MCF 10A (cell line): ENCODE measurements around the gene GDF3. TPM values are rescaled to one million over a fixed set of nuclear protein-coding genes. Genes with fewer than 3 reads are reported as not detected.

ENCODE experiments used
- BruUV-seq: library from RNA; stranded (reverse); fragments of 400-500 nt; replicated peaks from 2 replicates; lab custom pipeline; 2021; lab: Mats Ljungman, UMichigan
- CTCF ChIA-PET: fragments of 300-600 bp; sonication (Branson Sonifier 250); formaldehyde crosslinking; extraction: SDS; loops from one replicate; lab custom pipeline; 2021; ENCODE audit warnings: antibody characterized with exemption, inconsistent platforms; lab: Yijun Ruan, JAX
- POLR2A ChIA-PET: fragments of 300-600, 350-650 bp; sonication (Branson Sonifier 250); formaldehyde crosslinking; extraction: SDS; loops from one replicate; lab custom pipeline; 2020; ENCODE audit warnings: antibody characterized with exemption, inconsistent platforms; lab: Yijun Ruan, JAX
- DNase-seq: peaks from one replicate; pipeline ENCODE4 v3.0.0-alpha.2; 2018; ENCODE audit not compliant: unreplicated experiment
- H3K27ac Mint-ChIP-seq: one replicate; pipeline ENCODE4 v1.8.0; 2022; ENCODE audit warnings: mild to moderate bottlenecking, low read depth, mixed read lengths; ENCODE audit not compliant: unreplicated experiment
- H3K27me3 Mint-ChIP-seq: one replicate; pipeline ENCODE4 v1.8.0; 2022; ENCODE audit warnings: mixed read lengths; ENCODE audit not compliant: insufficient read depth, unreplicated experiment
- H3K36me3 Mint-ChIP-seq: one replicate; pipeline ENCODE4 v1.8.0; 2022; ENCODE audit warnings: mild to moderate bottlenecking, moderate library complexity, mixed read lengths; ENCODE audit not compliant: insufficient read depth, unreplicated experiment
- H3K4me1 Mint-ChIP-seq: one replicate; pipeline ENCODE4 v1.8.0; 2022; ENCODE audit warnings: mixed read lengths; ENCODE audit not compliant: insufficient read depth, unreplicated experiment
- H3K4me3 Mint-ChIP-seq: one replicate; pipeline ENCODE4 v1.8.0; 2022; ENCODE audit warnings: mild to moderate bottlenecking, moderate library complexity, mixed read lengths; ENCODE audit not compliant: unreplicated experiment
- H3K9me3 Mint-ChIP-seq: one replicate; pipeline ENCODE4 v1.8.0; 2022; ENCODE audit warnings: mixed read lengths; ENCODE audit not compliant: unreplicated experiment
- CTCF ChIP-seq: fragments of 200-600 bp; IDR thresholded peaks from one replicate; pipeline ENCODE4 v1.8.0; 2022; ENCODE audit warnings: antibody characterized with exemption, mild to moderate bottlenecking; ENCODE audit not compliant: unreplicated experiment
- intact Hi-C: fragments of 100-400 bp; cut with micrococcal nuclease; formaldehyde crosslinking; loops from 2 replicates; pipeline ENCODE4 v1.14.1; 2022
- total RNA-seq: library from RNA; stranded (reverse); gene quantifications from 2 replicates; pipeline ENCODE4 v1.2.3, GENCODE V29; 2022

Gene GDF3
- total RNA-seq, 1 experiment from 2014 or later: not detected

- no peaks in the 10 kb centered on the region for H3K9me3 Mint-ChIP-seq
- no peak for TF ChIP-seq CTCF
- H3K4me1 Mint-ChIP-seq: no peaks in the 10 kb centered on the region
- H3K27me3 Mint-ChIP-seq: peaks cover 6% of the 10 kb centered on the region
- ChIA-PET POLR2A (no interaction called here), CTCF (interaction anchor here (1.0 kb wide), 1 partner anchor 92 kb away, joined by 3 read pairs; no protein-coding TSS in a partner anchor)
- no peak overlapping the region for H3K27ac Mint-ChIP-seq
- no peak for DNase-seq
- BruUV-seq: no TSS peak
- peaks cover 6% of the 10 kb centered on the region for H3K36me3 Mint-ChIP-seq
- intact Hi-C loops: no loop called here
- H3K4me3 Mint-ChIP-seq: no peak overlapping the region
Measured at GRCh38 chr12:7712841-7713442, 17.4 kb upstream of the GDF3 start.

- H3K27ac Mint-ChIP-seq: no peak within 1 kb of the TSS
- no peaks in the 10 kb centered on the region for H3K9me3 Mint-ChIP-seq
- H3K4me1 Mint-ChIP-seq: no peaks in the 10 kb centered on the region
- no TSS peak for BruUV-seq
- peaks cover 6% of the 10 kb centered on the region for H3K36me3 Mint-ChIP-seq
- no peak for TF ChIP-seq CTCF
- no peak within 1 kb of the TSS for H3K4me3 Mint-ChIP-seq
- ChIA-PET CTCF (interaction anchor here (0.6 to 1.3 kb wide), 2 partner anchors 96 to 335 kb away, joined by 4 to 8 read pairs; no protein-coding TSS in a partner anchor), POLR2A (no interaction called here)
- intact Hi-C loops: no loop called here
- H3K27me3 Mint-ChIP-seq: no peaks in the 10 kb centered on the region
- no peak for DNase-seq
Measured at GRCh38 chr12:7711133-7711532, 15.6 kb upstream of the GDF3 start, which contains the start of gene DPPA3. Gene DPPA3, plus strand, starts transcription at chr12:7711433. Its CDS starts 138 bp downstream, at chr12:7711571.

GRCh38 chr12:7709969-7710675, 14.5 kb upstream of the GDF3 start:
- CTCF ChIA-PET: interaction anchor here (0.7 to 1.3 kb wide), 2 partner anchors 15 to 97 kb away, joined by 6 to 8 read pairs; no protein-coding TSS in a partner anchor
- no peak overlapping the region for H3K4me3 Mint-ChIP-seq
- no peaks in the 10 kb centered on the region for H3K27me3 Mint-ChIP-seq
- H3K4me1 Mint-ChIP-seq: no peaks in the 10 kb centered on the region
- DNase-seq: no peak
- no peak overlapping the region for H3K27ac Mint-ChIP-seq
- intact Hi-C loops: no loop called here
- POLR2A ChIA-PET: no interaction called here
- no peaks in the 10 kb centered on the region for H3K9me3 Mint-ChIP-seq
- BruUV-seq: no TSS peak
- TF ChIP-seq CTCF: no peak
- peaks cover 6% of the 10 kb centered on the region for H3K36me3 Mint-ChIP-seq

GRCh38 chr12:7705846-7706245, 10.3 kb upstream of the GDF3 start:
- H3K36me3 Mint-ChIP-seq: no peaks in the 10 kb centered on the region
- TF ChIP-seq CTCF: no peak
- H3K4me3 Mint-ChIP-seq: no peak overlapping the region
- H3K4me1 Mint-ChIP-seq: no peaks in the 10 kb centered on the region
- H3K27me3 Mint-ChIP-seq: no peaks in the 10 kb centered on the region
- H3K27ac Mint-ChIP-seq: no peak overlapping the region
- POLR2A ChIA-PET: no interaction called here
- CTCF ChIA-PET: interaction anchor here (0.9 kb wide), 1 partner anchor 100 kb away, joined by 4 read pairs; no protein-coding TSS in a partner anchor
- intact Hi-C loops: no loop called here
- no peak for DNase-seq
- no TSS peak for BruUV-seq
- H3K9me3 Mint-ChIP-seq: no peaks in the 10 kb centered on the region
